Stimulated activated CD8-positive, alpha-beta memory T cell treated with anti-CD3 and anti-CD28 coated beads, Interleukin-2, amount 100 ng/mL, for 48 hours (primary cell): Measurements from ENCODE around the gene SLC27A6.

Experiments
- DNase-seq, 2 donors: peaks; one replicate each; pipeline ENCODE4 v3.0.0-alpha.2; 2020; ENCODE audit warnings: low read depth in 2 of 2

The SLC27A6 gene

DNA sequence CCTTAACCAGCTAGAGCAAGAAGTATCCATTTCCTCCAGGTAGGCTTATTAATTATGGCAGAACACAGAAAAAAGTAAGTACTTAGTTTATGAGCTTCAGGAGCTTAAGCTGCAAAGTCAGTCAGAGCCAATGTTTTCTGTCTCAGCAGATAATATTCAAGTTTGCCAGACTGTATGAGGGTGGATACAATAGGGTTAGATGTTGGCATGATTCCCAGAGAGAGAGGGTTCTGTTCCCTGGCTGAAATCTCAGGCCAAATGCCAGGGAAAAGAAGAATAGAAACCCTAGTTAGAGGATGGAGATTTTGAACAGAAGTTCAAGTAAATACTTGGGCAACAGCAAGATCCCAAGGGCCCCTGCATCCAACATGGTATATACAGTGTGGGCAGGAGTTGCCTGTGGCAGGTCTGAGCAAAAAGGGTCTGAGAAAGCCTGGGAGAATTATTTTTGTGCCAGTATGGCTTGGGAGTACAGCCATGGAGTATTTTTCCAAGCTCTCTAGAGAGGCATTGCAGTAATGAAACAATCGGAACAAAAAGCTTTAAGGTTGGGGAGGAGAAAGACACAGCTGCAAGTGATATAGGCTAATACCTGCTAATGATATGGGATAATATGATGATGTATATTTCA, 98.3 kb downstream of the SLC27A6 start:
- no peak for DNase-seq

DNA sequence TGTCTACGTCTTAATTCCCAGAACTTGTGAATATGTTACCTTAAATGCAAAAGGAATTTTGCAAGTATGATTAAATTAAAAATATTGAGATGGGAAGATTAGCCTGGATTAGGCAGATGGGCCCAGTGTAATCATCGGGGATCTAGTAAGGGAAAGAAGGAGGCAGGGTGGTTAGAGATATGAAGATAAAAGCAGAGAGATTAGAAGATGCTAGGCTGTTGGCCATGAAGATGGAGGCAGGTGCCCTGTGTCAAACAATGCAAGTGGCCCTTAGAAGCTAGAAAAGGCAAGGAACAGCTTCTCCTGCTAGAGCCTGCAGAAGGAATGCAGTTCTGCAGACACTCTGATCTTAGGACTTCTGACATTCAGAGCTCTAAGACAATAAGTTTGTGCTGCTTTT, 100.4 kb downstream of the SLC27A6 start:
- no peak for DNase-seq

DNA sequence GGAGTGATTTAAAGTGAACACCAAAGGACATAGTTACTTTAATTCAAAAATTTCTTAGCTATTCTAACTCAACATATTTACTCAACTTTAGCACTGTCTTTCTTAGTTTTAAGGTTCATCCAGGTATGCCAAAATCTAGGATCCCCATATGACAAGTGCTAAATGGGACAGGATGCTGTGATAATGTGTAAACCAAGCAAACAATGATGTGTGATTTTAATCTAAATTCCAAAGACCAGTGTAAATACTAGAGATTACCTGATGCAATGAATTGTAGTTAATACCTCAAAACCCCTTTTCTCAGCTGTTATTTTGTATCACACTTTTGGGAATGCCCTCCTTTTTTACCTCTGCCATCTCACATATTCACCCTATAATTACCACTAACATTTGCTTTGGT, 102.5 kb downstream of the SLC27A6 start:
- DNase-seq: no peak

DNA sequence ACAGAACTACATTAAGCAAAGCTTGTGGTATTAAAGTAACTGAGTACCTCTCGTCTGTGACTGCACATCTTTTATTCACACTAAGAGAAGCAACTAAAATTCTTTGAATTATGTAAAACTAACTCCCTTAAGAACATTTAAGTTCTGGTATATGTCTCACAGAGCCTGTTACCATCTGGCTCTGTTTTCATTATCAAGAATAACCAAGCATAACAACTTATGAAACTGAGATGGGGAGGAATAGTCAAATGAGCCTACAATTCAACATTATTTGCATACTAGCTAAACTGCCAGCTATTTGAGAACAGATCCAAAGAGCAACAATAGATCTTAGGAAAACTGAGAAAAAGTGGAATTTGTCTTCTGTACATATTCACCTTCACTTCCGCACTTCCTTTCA, 104.0 kb downstream of the SLC27A6 start:
- no peak for DNase-seq

DNA sequence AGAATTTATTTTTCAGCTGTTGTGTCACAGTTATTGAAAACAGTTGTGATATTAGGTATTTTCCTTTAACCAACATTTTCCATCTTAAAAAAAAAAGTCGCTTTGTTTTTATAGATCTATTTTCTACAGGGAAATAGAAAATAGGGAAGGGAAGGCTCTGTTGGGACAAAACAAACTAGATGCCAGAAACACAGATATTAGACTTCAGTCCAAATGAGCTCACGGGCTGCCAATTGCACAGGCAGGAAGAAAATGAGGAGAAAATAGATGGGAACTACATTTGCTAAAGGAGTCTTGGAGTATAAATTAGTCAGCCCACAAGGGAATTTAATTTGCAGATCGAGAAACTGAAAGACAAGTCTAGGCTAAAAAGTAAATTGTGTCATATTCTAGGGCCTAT, 107.8 kb downstream of the SLC27A6 start:
- no peak for DNase-seq

DNA sequence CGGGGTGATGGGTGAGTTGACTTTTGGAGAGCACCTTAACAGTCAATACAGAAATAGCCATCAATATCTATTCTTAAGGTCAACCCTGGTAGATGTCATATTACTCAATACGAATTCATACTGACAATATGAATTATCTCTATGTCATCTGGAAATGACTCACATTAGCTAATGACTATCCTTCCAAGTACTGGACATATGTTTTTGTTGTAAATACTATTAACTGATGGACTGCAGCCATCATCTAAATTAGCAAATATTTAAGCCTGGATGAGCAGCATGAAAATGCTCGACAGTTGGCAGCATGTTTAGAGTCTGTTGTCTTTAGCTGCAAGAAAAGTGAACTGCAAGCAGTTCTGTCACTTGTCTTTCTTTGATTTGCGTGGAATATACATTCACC, 109.6 kb downstream of the SLC27A6 start:
- no peak for DNase-seq

DNA sequence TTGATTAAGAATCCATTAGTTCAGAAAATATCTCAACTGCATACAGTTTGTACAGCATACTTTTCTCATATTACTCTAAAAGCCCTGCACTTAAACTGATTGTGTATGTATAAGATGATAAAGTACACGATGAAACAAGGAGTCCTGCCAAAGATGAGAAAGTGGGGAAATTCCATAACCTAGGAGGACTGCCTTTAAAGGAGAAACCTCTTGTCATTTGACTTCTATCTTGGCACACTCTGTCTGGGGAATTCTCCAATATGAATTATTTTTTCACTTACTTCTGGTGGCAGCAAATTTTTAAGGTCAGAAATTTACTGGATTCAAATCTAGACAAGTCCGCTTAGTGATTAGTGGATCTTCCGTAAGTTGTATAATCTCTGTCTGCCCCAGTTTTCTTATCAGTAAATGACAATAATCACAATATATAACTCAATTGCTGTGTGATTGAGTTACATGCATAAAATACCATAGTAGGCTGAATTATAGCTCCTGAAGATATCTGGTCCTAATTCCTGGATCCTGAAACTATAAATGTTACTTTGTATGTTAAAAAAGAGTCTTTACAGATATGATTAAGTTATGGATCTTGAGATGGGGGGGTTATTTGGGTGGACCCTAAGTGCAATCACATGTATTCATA, 112.3 kb downstream of the SLC27A6 start:
- DNase-seq: no peak

DNA sequence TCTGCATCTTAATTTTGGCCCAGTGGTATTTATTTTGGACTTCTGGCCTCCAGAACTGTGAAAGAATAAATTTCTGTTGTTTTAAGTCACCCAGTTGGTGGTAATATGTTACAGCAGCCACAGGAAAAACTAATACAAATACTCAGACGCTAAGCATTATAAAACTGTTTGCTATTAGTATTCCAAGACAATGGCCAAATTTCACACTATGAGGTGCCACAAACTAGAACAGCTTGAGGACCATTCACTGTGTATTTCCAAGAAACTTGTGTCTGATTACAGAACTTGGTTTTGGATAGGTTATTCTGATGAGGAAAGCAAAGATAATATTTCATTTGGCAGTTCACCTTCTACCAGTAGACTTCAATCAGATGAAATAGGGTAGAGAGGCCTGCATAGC, 113.0 kb downstream of the SLC27A6 start:
- DNase-seq: no peak

DNA sequence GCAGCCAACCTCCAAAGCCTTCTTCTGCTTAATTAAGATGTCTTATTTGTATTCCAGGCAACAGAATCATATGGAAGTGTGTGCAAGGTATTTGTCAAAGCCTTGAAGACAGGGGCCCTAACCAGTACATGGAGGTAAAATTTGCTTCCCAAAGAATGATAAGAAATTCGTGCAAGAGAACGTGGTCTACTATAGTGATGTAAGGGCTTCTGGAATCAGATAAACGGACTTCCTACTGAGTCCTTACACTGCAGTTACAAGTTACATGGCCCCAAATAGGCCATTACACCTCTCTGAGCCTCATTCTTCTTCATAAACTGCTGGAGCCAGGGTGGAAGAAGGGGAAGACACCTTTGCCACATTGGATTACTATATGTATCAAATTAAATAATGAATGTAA, 113.4 kb downstream of the SLC27A6 start:
- no peak for DNase-seq

DNA sequence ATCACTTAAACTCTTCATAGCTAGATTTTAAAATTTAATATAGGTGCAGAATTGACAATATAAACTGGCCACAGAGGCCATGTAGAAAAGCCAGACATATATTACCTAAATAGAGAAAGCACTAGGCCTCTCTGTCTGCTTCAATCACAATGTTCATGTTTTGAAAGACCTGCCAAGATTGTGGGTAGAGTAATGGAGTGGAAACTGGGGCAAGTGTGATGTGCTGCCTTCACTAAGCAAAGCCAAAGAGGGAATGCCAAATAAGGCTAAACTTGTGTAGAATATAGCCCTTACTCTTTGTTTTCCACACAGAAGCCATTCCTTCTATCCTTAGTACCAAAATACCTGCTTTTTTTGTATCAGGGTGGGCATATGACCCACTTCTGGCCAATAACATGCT, 114.2 kb downstream of the SLC27A6 start:
- DNase-seq: no peak

DNA sequence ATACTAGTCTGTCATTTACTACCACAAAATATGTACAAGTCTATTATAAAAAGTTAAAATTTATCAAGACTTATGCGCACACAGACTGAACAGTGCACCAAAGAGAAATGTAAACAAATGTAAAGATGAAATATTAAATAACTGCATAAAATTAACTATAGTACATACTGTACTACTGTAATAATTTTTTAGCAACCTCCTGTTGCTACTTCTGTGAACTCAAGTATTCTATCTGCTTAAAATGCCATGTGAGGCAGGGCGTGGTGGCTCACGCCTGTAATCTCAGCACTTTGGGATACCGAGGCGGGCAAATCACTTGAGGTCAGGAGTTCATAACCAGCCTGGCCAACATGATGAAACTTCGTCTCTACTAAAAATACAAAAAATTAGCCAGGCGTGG, 115.5 kb downstream of the SLC27A6 start:
- DNase-seq: no peak

DNA sequence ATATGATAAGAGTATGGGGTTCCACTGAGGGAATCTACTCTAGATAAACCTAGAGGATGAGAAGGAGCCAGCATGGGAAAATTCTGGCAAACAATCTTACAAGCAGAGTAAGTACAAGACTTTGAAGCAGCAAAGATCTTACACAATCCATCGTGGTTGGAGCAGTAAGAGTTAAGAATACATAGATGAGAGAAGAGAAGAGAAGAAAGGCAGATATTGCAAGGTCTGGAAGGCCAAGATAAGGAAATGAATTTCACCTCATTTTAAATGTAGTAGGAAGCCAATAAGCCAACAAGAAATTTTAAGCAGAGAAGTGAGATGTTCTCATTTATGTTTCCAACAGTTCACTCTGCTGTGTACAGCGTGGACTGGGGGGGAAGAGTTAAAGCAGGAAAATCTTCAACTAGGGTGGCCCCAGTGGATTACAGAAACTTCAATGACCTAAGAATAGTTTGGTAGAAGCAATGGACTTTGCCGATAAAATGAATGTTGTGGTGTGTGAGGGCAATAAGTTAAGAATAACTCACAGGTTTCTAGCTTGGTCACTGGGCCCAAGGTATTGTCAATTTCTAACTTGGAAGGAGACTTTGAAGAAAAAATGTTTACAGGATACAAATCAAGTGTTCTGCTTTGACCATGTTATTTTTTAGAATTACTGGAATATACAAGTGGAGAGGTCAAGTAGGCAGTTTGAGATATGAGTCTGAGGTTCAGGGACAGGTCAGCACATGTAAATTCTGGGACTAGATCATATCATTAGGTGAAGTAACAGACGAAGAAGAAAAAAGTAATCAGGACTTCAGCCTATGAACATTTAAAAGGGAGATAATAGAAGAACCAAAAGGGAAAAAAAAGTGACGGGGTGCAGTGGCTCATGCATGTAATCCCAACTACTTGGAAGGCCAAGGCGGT, 117.2 kb downstream of the SLC27A6 start:
- no peak for DNase-seq
